ENCODE results near the gene GOLGA6L7.
"Not testable (repeated sequence)": the region's sequence is repeated elsewhere in the genome, so short reads cannot be mapped to it uniquely, and the experiment has no call there.

Gene GOLGA6L7

GRCh38 chr15:28843520-28843919 lies 4.9 kb downstream of the GOLGA6L7 start:
- DNase-seq = not testable (repeated sequence)

DNA sequence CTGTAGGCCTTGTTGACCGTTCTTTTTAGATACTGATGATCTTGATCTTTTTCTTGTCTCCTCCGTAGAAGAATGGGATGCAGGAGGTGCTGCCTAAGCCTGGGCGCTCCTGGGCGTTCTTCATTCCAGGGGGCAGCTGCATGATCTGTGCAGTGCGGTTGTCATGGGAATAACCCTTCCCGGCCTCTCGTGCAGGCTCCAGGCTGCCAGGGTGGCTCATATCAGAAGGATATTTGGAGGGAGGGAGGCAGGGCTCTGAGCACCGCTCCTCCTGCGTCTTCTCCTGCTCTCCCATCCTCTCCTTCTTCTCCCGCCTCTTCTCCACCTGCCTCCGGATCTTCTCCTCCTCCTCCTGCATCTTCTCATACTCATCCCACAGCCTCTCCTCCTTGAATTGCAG lies 6.2 kb downstream of the GOLGA6L7 start:
- DNase-seq = not testable (repeated sequence)

GRCh38 chr15:28840285-28840684 lies 8.2 kb downstream of the GOLGA6L7 start:
- DNase-seq = not testable (repeated sequence)

- not testable (repeated sequence) for DNase-seq
These were observed 13.4 kb downstream of the GOLGA6L7 start for GRCh38 chr15:28834957-28835585.

GRCh38 chr15:28831897-28832587 lies 16.4 kb downstream of the GOLGA6L7 start:
- peak; percentile 81 for DNase-seq

DNA sequence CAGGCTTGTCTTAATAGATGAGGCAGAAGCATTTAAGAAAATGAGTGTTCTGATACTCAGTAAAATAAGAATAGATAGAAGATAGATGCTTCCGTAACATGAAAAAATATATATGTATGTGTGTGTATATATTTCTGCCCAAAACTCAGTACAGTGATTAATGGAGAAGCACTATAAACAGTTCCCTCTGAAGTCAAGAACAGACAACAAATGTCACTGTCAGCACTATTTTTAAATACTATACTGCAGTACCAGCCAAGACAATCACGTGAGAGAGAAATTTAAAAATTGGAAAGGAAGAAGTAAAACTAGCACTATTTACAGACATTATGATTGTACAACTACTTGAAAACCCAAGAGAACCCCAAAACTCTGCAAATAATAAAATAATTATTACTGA lies 27.0 kb downstream of the GOLGA6L7 start:
- DNase-seq = not testable (repeated sequence)

DNA sequence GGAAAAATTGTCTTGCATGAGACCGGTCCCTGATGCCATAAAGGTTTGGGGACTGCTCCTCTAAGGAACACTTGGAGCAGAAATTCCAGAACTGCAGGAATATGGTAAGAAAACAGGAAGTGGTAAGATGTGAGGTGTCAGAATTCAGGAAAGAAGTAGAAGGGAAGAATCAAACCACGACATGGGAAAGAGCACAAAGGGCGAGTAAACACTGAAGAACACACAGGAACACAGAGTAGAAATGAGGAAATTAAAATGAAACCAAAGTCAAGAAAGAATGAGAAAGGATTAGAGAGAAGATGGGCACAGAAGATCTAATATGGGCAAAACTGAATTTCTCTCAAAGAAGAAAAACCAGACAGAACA lies 28.5 kb downstream of the GOLGA6L7 start:
- not testable (repeated sequence) for DNase-seq

GRCh38 chr15:28819019-28819929 lies 29.2 kb downstream of the GOLGA6L7 start:
- peak; percentile 9 for DNase-seq

GRCh38 chr15:28818168-28818567 lies 30.3 kb downstream of the GOLGA6L7 start:
- not testable (repeated sequence) for DNase-seq

GRCh38 chr15:28814059-28814458 lies 34.4 kb downstream of the GOLGA6L7 start:
- not testable (repeated sequence) for DNase-seq

GRCh38 chr15:28813392-28813791 lies 35.1 kb downstream of the GOLGA6L7 start:
- not testable (repeated sequence) for DNase-seq

GRCh38 chr15:28811852-28812550 lies 36.4 kb downstream of the GOLGA6L7 start:
- DNase-seq = not testable (repeated sequence)

GRCh38 chr15:28810444-28810843 lies 38.0 kb downstream of the GOLGA6L7 start:
- DNase-seq = not testable (repeated sequence)

DNA sequence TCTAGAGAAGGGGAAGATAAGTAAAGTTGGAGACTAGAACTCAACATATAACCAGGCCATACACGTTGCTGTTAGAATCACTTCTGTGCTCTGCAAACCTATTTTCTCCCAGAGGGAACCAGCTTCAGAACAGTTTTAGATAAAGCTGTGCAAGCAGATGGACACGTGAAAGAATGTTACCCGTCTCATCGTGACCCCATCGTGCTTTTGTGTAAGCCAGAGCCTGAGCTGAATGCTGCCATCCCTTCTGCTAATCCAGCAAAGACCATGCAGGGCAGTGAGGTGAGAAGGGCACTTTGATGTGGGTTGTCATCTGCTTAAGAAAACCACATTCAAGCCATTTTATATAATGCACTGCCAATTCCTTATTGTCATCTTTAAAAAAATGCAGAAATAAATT lies 40.3 kb downstream of the GOLGA6L7 start:
- DNase-seq = not testable (repeated sequence)

DNA sequence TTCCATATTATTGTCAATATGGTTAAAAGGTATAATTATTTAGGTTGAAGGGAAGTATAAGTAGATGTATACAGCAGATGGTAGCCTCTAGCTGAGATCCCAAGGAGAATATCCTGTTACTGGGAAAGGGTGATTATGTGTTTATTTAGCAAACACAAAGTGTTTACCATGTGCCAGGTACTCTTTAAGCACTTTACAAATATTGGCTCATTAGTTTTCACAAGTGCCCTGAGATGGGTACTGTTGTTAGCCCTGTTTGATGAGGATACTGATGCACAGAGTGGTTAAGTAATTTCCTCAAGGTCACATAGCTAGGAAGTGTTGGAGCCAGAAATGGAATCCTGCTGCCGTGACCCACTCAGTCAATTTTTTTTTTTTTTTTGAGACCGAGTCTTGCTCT lies 48.1 kb downstream of the GOLGA6L7 start:
- DNase-seq = not testable (repeated sequence)

- DNase-seq = not testable (repeated sequence)
These were observed 50.2 kb downstream of the GOLGA6L7 start for GRCh38 chr15:28798234-28798633.

DNA sequence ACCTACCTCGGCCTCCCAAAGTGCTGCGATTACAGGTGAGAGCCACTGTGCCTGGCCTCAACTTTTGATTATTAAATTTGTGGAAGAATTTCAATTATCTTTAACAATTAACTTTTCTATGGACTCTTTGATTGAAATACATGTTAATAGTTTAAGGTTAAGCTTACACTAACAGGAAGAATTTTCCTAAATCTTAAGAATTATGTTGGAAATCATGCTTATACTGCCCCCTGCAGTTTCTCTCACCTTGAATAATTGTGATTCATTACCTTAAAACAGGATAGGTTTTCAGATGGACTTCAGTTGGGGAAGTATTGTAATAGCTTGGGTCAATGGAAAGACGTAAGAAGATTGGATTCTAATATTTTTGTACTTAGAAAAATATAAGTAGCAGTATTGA lies 54.2 kb downstream of the GOLGA6L7 start:
- DNase-seq = not testable (repeated sequence)

All from stimulated activated CD4-positive, alpha-beta T cell treated with anti-CD3 and anti-CD28 coated beads, Interleukin-15, amount 100 ng/mL, for 24 hours (primary cell).